GM19239 (cell line): ENCODE data around the gene EMX2.

ENCODE experiments used
- DNase-seq: peaks from one replicate; pipeline ENCODE4 v3.0.0; 2011; ENCODE audit warnings: low spot score; ENCODE audit not compliant: insufficient read length
- FAIRE-seq: peaks from 2 replicates; lab custom pipeline; 2011; peaks lifted over from hg19 to GRCh38; lab: Jason Lieb, UNC

Gene EMX2

DNA sequence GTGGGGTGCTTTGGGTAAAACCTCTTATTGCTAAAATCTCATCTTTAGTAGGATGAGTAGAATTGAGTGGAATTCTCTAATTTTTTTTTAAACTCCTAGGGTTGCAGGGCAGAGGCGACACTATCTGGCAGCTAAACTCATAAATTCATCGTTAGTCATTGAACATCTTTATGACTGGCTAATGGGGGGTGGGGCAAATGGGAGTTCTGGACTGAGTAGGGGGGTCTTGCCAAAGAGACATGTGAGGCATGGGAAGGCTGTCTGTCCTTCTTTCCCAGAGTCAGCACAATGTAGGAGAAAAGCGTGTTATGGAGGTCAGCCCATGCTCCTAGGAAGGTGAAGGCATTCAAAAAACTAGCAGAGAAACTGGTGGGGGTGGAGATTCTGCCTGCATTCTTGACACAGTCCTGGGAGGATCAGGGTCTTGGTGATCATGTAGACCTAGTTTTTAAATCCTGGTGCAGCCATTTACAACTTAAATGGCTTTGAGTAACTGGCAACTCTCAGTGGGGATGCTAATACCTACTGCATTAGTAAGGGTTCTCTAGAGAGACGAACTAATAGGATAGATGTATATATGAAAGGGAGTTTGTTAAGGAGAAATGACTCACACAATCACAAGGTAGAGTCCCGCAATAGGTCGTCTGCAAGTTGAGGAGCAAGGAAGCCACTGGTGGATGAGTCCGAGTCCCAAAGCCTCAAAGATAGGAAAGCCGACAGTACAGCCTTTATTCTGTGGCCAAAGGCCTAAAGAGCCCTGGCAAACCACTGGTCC, 47.7 kb downstream of the EMX2 start:
- DNase-seq: no peak
- FAIRE-seq: no peak

- FAIRE-seq (no peak), DNase-seq (no peak)
These were observed 48.5 kb downstream of the EMX2 start for GRCh38 chr10:117591043-117591442.

DNA sequence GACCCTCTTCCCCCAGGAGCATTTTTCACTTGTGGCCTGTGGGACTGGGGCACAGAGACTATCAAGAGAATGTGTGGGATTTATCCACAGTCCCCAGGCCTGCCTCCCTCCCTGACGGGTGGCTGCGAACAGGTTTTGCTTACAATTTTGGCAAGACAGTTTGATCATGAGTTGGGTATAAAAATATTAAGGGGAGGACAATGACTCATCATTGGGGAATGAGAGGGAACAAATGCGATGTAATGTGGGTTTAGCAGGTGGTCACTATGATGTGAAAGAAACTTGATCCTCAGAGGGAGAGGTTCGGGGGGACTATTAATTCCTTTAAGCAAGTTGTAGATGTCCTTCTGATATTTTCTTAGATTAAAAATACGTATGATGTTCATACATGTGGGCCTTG, 52.2 kb downstream of the EMX2 start:
- FAIRE-seq (no peak), DNase-seq (no peak)

- no peak for FAIRE-seq
These were observed 54.2 kb downstream of the EMX2 start for GRCh38 chr10:117596706-117597105.

DNA sequence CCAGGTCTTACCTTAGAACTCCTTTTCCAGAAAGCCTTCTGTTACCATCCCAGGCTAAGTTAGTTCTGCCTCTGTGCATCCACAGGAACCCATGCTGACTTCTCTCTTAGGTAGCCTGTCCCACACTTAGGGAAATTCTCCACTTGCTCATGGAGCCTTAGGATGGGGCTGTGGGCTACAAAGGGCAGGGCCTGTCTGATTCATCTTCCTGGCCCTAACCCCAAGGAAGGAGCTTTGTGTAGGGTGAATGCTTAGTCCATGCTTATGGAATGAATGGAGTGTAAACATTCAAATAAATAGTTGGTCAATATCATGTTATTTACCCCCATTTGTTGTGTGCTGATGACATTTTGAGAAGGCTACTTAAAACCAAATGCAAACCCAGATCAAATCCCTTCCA, 54.7 kb downstream of the EMX2 start:
- FAIRE-seq (no peak), DNase-seq (no peak)

More at GRCh38 chr10:117596706-117597105, 54.2 kb downstream of the EMX2 start:
- no peak for DNase-seq
